Smooth muscle cell (in vitro differentiated cells): Measurements from ENCODE around the gene FAM240B. TPM values are rescaled to one million over a fixed set of nuclear protein-coding genes. Genes with fewer than 3 reads are reported as not detected.
A peak's percentile ranks its signal among the peaks of the same experiment; 100 is the strongest.

Experiments used
- DNase-seq: peaks from one replicate; lab custom pipeline; 2025; ENCODE audit not compliant: unreplicated experiment; lab: John Stamatoyannopoulos, UW
- H2AFZ ChIP-seq: fragments of 200-600 bp; sonication (generic); 2 replicates; pipeline ENCODE4 v1.6.0; 2016; ENCODE audit warnings: antibody characterized with exemption, low read depth, mild to moderate bottlenecking
- H3F3A ChIP-seq: fragments of 200-600 bp; sonication (generic); 2 replicates; pipeline ENCODE4 v1.6.0; 2017; ENCODE audit warnings: antibody characterized with exemption, low read depth
- H3K27ac ChIP-seq: fragments of 200-600 bp; sonication (generic); 2 replicates; pipeline ENCODE4 v1.5.1; 2016; ENCODE audit warnings: low read depth, mild to moderate bottlenecking
- H3K27me3 ChIP-seq: fragments of 200-600 bp; sonication (generic); 2 replicates; pipeline ENCODE4 v1.6.1; 2016; ENCODE audit warnings: low read depth, mild to moderate bottlenecking
- H3K36me3 ChIP-seq: fragments of 200-600 bp; sonication (generic); 2 replicates; pipeline ENCODE4 v1.5.1; 2016; ENCODE audit warnings: low read depth
- H3K4me1 ChIP-seq: fragments of 200-600 bp; sonication (generic); 2 replicates; pipeline ENCODE4 v1.5.1; 2016; ENCODE audit warnings: low read depth
- H3K4me2 ChIP-seq: fragments of 200-600 bp; sonication (generic); 2 replicates; pipeline ENCODE4 v1.6.0; 2016; ENCODE audit warnings: mild to moderate bottlenecking
- H3K4me3 ChIP-seq: fragments of 200-600 bp; sonication (generic); 2 replicates; pipeline ENCODE4 v1.5.1; 2016; ENCODE audit warnings: mild to moderate bottlenecking
- H3K79me2 ChIP-seq: fragments of 200-600 bp; sonication (generic); 2 replicates; pipeline ENCODE4 v1.6.0; 2016; ENCODE audit warnings: low read depth, mild to moderate bottlenecking
- H3K9ac ChIP-seq: fragments of 200-600 bp; sonication (generic); 2 replicates; pipeline ENCODE4 v1.6.0; 2016; ENCODE audit warnings: low read depth
- H3K9me3 ChIP-seq: fragments of 200-600 bp; sonication (generic); replicated peaks from 2 replicates; pipeline ENCODE4 v1.5.1; 2016; ENCODE audit warnings: low read depth
- H4K20me1 ChIP-seq: fragments of 200-600 bp; sonication (generic); 2 replicates; pipeline ENCODE4 v1.6.0; 2016; ENCODE audit warnings: low read depth
- CTCF ChIP-seq: fragments of 200-600 bp; sonication (generic); IDR thresholded peaks from 2 replicates; pipeline ENCODE4 v1.5.1; 2017; ENCODE audit warnings: borderline replicate concordance, mild to moderate bottlenecking, antibody characterized with exemption; ENCODE audit not compliant: insufficient read depth, poor library complexity, severe bottlenecking
- WGBS: methylation state at CpG from one replicate; pipeline ENCODE4 v1.1.7; 2016; ENCODE audit warnings: low lambda C conversion rate; 5-methylcytosine and 5-hydroxymethylcytosine counted together
- polyA plus RNA-seq: library from polyadenylated mRNA; unstranded; fragments of >200 nt; fragmentation: Nextera tagmentation; extraction: Ambion mirVana; gene quantifications from 2 replicates; pipeline ENCODE4 v1.2.1, GENCODE V29; 2016
- total RNA-seq: library from RNA; depleted of rRNA; stranded (reverse); fragments of >200 nt; gene quantifications from 2 replicates; pipeline ENCODE4 v1.2.3, GENCODE V29; 2014

Gene FAM240B
- total and polyA plus RNA-seq, 2 experiments from 2014 or later = not detected

GRCh38 chr9:38707885-38708637, 11.9 kb downstream of the FAM240B start:
- Histone ChIP-seq H3K4me1 (no peaks in the 10 kb centered on the region), H3K79me2 (no peaks in the 10 kb centered on the region), H3K4me3 (no peak overlapping the region), H3K27ac (no peak overlapping the region), H3K36me3 (no peaks in the 10 kb centered on the region), H3K4me2 (no peak overlapping the region), H3K9me3 (no peaks in the 10 kb centered on the region), H2AFZ (no peak overlapping the region), H4K20me1 (no peaks in the 10 kb centered on the region), H3K9ac (no peak overlapping the region), H3K27me3 (peaks cover 20% of the 10 kb centered on the region), H3F3A (no peaks in the 10 kb centered on the region)
- 72% methylated on average over 10 of the region's 10 CpGs for WGBS
- peak; percentile 24 for TF ChIP-seq CTCF
- no peak for DNase-seq

GRCh38 chr9:38706493-38706892, 13.4 kb downstream of the FAM240B start:
- Histone ChIP-seq H3K79me2 (no peaks in the 10 kb centered on the region), H3K4me1 (no peaks in the 10 kb centered on the region), H3K9me3 (no peaks in the 10 kb centered on the region), H3K4me3 (no peak overlapping the region), H3K9ac (no peak overlapping the region), H3K36me3 (no peaks in the 10 kb centered on the region), H3F3A (no peaks in the 10 kb centered on the region), H4K20me1 (no peaks in the 10 kb centered on the region), H3K4me2 (no peak overlapping the region), H3K27me3 (peaks cover 13% of the 10 kb centered on the region), H2AFZ (no peak overlapping the region), H3K27ac (no peak overlapping the region)
- TF ChIP-seq CTCF = no peak
- WGBS = 80% methylated on average over 7 of the region's 7 CpGs
- no peak for DNase-seq

GRCh38 chr9:38705917-38706316, 14.0 kb downstream of the FAM240B start:
- no peak overlapping the region for H3K27ac ChIP-seq

More at GRCh38 chr9:38705917-38706316, 14.0 kb downstream of the FAM240B start:
- Histone ChIP-seq H3K79me2 (no peaks in the 10 kb centered on the region), H4K20me1 (no peaks in the 10 kb centered on the region), H3K4me1 (no peaks in the 10 kb centered on the region), H3K9ac (no peak overlapping the region), H3K27me3 (peaks cover 13% of the 10 kb centered on the region), H3K4me2 (no peak overlapping the region), H2AFZ (no peak overlapping the region), H3K36me3 (no peaks in the 10 kb centered on the region), H3K9me3 (no peaks in the 10 kb centered on the region), H3F3A (no peaks in the 10 kb centered on the region), H3K4me3 (no peak overlapping the region)
- no peak for DNase-seq
- TF ChIP-seq CTCF = no peak
- WGBS = 96% methylated on average over 6 of the region's 6 CpGs
